OCI-LY3 (cell line): ENCODE measurements around the gene TLE4.

Experiments used
- EZH2phosphoT487 ChIP-seq: fragments of 200-600 bp; shearing (Covaris generic); IDR thresholded peaks from 2 replicates; pipeline ENCODE4 v1.6.1; 2018; ENCODE audit warnings: antibody characterized with exemption, mixed run types, low read depth
- TF ChIP-seq, protein P1 (sequence below): fragments of 200-600, 300-600 bp; sonication (generic); IDR thresholded peaks from 2 replicates; pipeline ENCODE4 v1.5.1; 2014; ENCODE audit warnings: antibody characterized with exemption, low read length, low read depth

DNA sequence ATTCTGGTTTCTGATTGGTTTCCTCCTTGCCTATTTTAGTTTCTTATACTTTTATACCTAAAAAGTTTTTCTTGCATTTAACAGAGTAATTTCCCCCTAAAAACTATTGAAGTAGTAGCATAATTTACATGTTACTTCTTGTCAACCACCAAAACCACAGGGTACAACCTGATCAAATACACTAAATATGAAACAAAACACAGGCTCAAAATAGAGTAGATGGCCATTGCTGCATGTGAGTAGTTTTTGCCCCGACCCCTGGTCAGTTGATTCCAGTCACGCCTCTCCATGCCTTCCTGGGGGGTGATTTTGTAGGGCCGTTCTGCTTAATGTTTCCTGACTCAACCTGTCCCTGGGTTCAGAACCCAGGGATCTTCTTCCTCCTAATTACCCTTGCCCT, 101.8 kb downstream of the TLE4 start:
- TF ChIP-seq, protein P1, sequence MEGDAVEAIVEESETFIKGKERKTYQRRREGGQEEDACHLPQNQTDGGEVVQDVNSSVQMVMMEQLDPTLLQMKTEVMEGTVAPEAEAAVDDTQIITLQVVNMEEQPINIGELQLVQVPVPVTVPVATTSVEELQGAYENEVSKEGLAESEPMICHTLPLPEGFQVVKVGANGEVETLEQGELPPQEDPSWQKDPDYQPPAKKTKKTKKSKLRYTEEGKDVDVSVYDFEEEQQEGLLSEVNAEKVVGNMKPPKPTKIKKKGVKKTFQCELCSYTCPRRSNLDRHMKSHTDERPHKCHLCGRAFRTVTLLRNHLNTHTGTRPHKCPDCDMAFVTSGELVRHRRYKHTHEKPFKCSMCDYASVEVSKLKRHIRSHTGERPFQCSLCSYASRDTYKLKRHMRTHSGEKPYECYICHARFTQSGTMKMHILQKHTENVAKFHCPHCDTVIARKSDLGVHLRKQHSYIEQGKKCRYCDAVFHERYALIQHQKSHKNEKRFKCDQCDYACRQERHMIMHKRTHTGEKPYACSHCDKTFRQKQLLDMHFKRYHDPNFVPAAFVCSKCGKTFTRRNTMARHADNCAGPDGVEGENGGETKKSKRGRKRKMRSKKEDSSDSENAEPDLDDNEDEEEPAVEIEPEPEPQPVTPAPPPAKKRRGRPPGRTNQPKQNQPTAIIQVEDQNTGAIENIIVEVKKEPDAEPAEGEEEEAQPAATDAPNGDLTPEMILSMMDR: no peak
- no peak for TF ChIP-seq EZH2phosphoT487
